ENCODE measurements around the gene PTGIR.

- TF ChIP-seq CTCF (IDR thresholded peaks at IDR 0.05; ENCODE audit: poor library complexity) (no peak), EZH2phosphoT487 (IDR thresholded peaks at IDR 0.05; ENCODE audit: low read depth, severe bottlenecking, unreplicated experiment) (no peak), EZH2 (IDR thresholded peaks at IDR 0.05; ENCODE audit: borderline replicate concordance) (no peak)
Measured at GRCh38 chr19:46634045-46634655, 9.3 kb upstream of the PTGIR start.
